Activated CD4-positive, alpha-beta T cell treated with anti-CD3 and anti-CD28 coated beads, Interleukin-10, Interleukin-2, amounts not matched to agents 100 ng/mL and 50 ng/mL, durations not matched to agents 16 hours and 8 hours (primary cell): Measurements from ENCODE around the gene CDV3.
"Not testable (repeated sequence)": the region's sequence is repeated elsewhere in the genome, so short reads cannot be mapped to it uniquely, and the experiment has no call there.

Experiments
- DNase-seq: peaks from one replicate; pipeline ENCODE4 v3.0.0-alpha.2; 2020

CDV3 gene

GRCh38 chr3:133573629-133574194 is at the start of gene CDV3:
Gene CDV3 (plus strand): TSS chr3:133573686. CDS start chr3:133574045, 359 bp downstream.
- no peak for DNase-seq

GRCh38 chr3:133523758-133524157 is 49.7 kb upstream of the CDV3 start:
- DNase-seq = not testable (repeated sequence)

GRCh38 chr3:133525435-133525834 is 48.1 kb upstream of the CDV3 start:
- no peak for DNase-seq

- no peak for DNase-seq
Measured at GRCh38 chr3:133527081-133527715, 46.3 kb upstream of the CDV3 start.

- DNase-seq = no peak
Measured at GRCh38 chr3:133529809-133530208, 43.7 kb upstream of the CDV3 start.

GRCh38 chr3:133531981-133532380 is 41.5 kb upstream of the CDV3 start:
- DNase-seq = no peak

GRCh38 chr3:133532951-133533350 is 40.5 kb upstream of the CDV3 start:
- no peak for DNase-seq

- DNase-seq = no peak
Measured at GRCh38 chr3:133535971-133536881, 37.3 kb upstream of the CDV3 start.

- DNase-seq = not testable (repeated sequence)
Measured at GRCh38 chr3:133537131-133537530, 36.4 kb upstream of the CDV3 start.

- DNase-seq = no peak
Measured at GRCh38 chr3:133538154-133538553, 35.3 kb upstream of the CDV3 start.

- no peak for DNase-seq
Measured at GRCh38 chr3:133540896-133541674, 32.4 kb upstream of the CDV3 start.

GRCh38 chr3:133542871-133543270 is 30.6 kb upstream of the CDV3 start:
- DNase-seq = no peak

GRCh38 chr3:133544983-133545382 is 28.5 kb upstream of the CDV3 start:
- not testable (repeated sequence) for DNase-seq

- no peak for DNase-seq
Measured at GRCh38 chr3:133547432-133548041, 25.9 kb upstream of the CDV3 start.

- DNase-seq = no peak
Measured at GRCh38 chr3:133548090-133548489, 25.4 kb upstream of the CDV3 start.

GRCh38 chr3:133549565-133549964 is 23.9 kb upstream of the CDV3 start:
- no peak for DNase-seq

GRCh38 chr3:133551589-133551988 is 21.9 kb upstream of the CDV3 start:
- not testable (repeated sequence) for DNase-seq

- no peak for DNase-seq
Measured at GRCh38 chr3:133561679-133562078, 11.8 kb upstream of the CDV3 start.

GRCh38 chr3:133562376-133562775 is 11.1 kb upstream of the CDV3 start:
- no peak for DNase-seq

- no peak for DNase-seq
Measured at GRCh38 chr3:133563186-133563591, 10.3 kb upstream of the CDV3 start.

- no peak for DNase-seq
Measured at GRCh38 chr3:133563816-133564215, 9.7 kb upstream of the CDV3 start.

GRCh38 chr3:133568294-133569014 is 5.0 kb upstream of the CDV3 start:
- no peak for DNase-seq
